ENCODE results near the gene VGLL4.
"Not testable (repeated sequence)": the region's sequence is repeated elsewhere in the genome, so short reads cannot be mapped to it uniquely, and the experiment has no call there.

The VGLL4 gene

GRCh38 chr3:11643605-11644087, at the start of gene VGLL4:
VGLL4 (minus strand) TSS chr3:11643915; CDS start chr3:11643518, 397 bp downstream.
- ATAC-seq (peak; percentile 84), DNase-seq (ENCODE audit: low spot score in 2 of 2) (peak; percentile 51 to 84)
- H3K27ac Mint-ChIP-seq: peak within 1 kb of the TSS; percentile 98
- peaks cover 32% of the 10 kb centered on the region for H3K36me3 Mint-ChIP-seq
- peak within 1 kb of the TSS; percentile 99 for H3K4me3 Mint-ChIP-seq
- H3K4me1 Mint-ChIP-seq: peaks cover 37% of the 10 kb centered on the region
- no peaks in the 10 kb centered on the region for H3K9me3 Mint-ChIP-seq

- H3K4me3 Mint-ChIP-seq: no peak overlapping the region
- H3K9me3 Mint-ChIP-seq: no peaks in the 10 kb centered on the region
- H3K4me1 Mint-ChIP-seq: no peaks in the 10 kb centered on the region
- H3K36me3 Mint-ChIP-seq: no peaks in the 10 kb centered on the region
- no peak overlapping the region for H3K27ac Mint-ChIP-seq
- DNase-seq (ENCODE audit: low spot score in 2 of 2) (no peak), ATAC-seq (no peak)
Observed at GRCh38 chr3:11692532-11692813, 48.8 kb upstream of the VGLL4 start.

DNA sequence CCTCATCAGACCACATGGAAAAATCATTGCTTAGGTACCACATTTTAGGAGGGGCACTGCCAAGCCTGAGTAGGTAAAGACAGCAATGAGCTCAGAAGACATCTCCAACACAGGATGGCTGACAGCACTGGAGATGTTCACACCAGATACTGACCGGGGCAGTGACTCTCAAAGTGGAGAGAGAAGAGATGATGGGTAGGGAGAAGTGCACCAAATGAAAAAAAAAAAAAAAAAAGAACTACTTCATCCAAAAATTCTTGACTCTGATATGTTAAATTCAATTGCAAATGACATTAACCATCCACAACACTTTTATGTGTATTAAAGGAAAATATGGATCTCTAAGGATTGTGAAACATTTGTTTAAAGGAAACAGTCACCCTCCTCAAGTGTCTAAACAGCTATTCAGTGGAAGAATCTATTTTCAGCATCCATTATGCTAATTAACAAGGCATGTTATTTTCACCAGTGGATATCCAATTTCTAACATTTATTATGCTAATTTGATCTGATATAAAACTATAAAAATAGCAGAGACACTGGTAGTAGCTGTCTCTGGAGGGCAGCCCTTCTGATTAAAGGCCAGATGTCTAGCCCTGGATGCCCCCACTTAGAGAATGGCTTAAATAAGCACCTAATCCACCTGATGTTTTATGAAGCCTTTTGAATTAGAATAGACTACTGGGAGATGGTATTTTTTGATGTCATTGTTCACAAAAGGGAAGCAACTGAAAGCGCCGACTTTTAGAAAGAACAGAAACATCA, 48.2 kb upstream of the VGLL4 start:
- no peak overlapping the region for H3K4me3 Mint-ChIP-seq
- ATAC-seq (no peak), DNase-seq (ENCODE audit: low spot score in 2 of 2) (no peak)
- H3K4me1 Mint-ChIP-seq: no peaks in the 10 kb centered on the region
- no peaks in the 10 kb centered on the region for H3K9me3 Mint-ChIP-seq
- H3K27ac Mint-ChIP-seq: no peak overlapping the region
- H3K36me3 Mint-ChIP-seq: no peaks in the 10 kb centered on the region

GRCh38 chr3:11690863-11691766, 47.4 kb upstream of the VGLL4 start:
- DNase-seq (ENCODE audit: low spot score in 2 of 2): no peak
- Mint-ChIP-seq H3K9me3 (no peaks in the 10 kb centered on the region), H3K4me1 (no peaks in the 10 kb centered on the region), H3K4me3 (no peak overlapping the region), H3K27ac (no peak overlapping the region), H3K36me3 (no peaks in the 10 kb centered on the region)
- no peak for ATAC-seq

- H3K4me1 Mint-ChIP-seq: no peaks in the 10 kb centered on the region
- no peak for ATAC-seq
- no peak overlapping the region for H3K27ac Mint-ChIP-seq
- DNase-seq (ENCODE audit: low spot score in 2 of 2): no peak
- H3K36me3 Mint-ChIP-seq: no peaks in the 10 kb centered on the region
- no peak overlapping the region for H3K4me3 Mint-ChIP-seq
- no peaks in the 10 kb centered on the region for H3K9me3 Mint-ChIP-seq
Observed at GRCh38 chr3:11689749-11690148, 46.0 kb upstream of the VGLL4 start.

GRCh38 chr3:11684980-11685379, 41.3 kb upstream of the VGLL4 start:
- DNase-seq (ENCODE audit: low spot score in 2 of 2); ATAC-seq; H3K36me3 Mint-ChIP-seq; H3K4me3 Mint-ChIP-seq; H3K4me1 Mint-ChIP-seq; H3K9me3 Mint-ChIP-seq; H3K27ac Mint-ChIP-seq: not testable (repeated sequence)

DNA sequence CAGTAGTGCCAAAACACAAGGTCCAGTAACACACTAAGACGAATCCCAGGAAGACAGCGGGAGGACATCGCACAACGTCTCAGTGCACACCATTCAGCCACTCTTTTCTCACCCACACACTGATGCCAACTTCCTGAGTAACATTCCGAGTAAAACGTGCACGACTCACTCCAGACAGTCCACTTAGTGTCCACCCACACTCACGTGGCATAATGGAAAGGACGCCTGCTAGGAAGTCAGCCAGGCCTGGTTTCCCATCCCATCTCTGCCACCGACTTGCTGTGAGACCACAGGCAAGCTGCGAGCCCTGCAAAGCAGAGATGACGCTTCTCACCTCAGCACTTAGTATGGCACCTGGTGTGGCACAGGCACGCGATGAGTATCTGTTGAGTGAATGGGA, 36.8 kb upstream of the VGLL4 start:
- no peak overlapping the region for H3K27ac Mint-ChIP-seq
- ATAC-seq: no peak
- H3K4me1 Mint-ChIP-seq: peaks cover 5% of the 10 kb centered on the region
- no peak for DNase-seq (ENCODE audit: low spot score in 2 of 2)
- no peak overlapping the region for H3K4me3 Mint-ChIP-seq
- no peaks in the 10 kb centered on the region for H3K36me3 Mint-ChIP-seq
- no peaks in the 10 kb centered on the region for H3K9me3 Mint-ChIP-seq

GRCh38 chr3:11679964-11680363, 36.2 kb upstream of the VGLL4 start:
- no peak overlapping the region for H3K4me3 Mint-ChIP-seq
- no peaks in the 10 kb centered on the region for H3K36me3 Mint-ChIP-seq
- DNase-seq (ENCODE audit: low spot score in 2 of 2) (no peak), ATAC-seq (no peak)
- no peaks in the 10 kb centered on the region for H3K9me3 Mint-ChIP-seq
- H3K4me1 Mint-ChIP-seq: peaks cover 5% of the 10 kb centered on the region
- H3K27ac Mint-ChIP-seq: no peak overlapping the region

- Mint-ChIP-seq H3K4me3 (no peak overlapping the region), H3K4me1 (no peaks in the 10 kb centered on the region), H3K27ac (no peak overlapping the region), H3K9me3 (no peaks in the 10 kb centered on the region), H3K36me3 (no peaks in the 10 kb centered on the region)
- DNase-seq (ENCODE audit: low spot score in 2 of 2): no peak
- ATAC-seq: no peak
Observed at GRCh38 chr3:11672363-11672762, 28.6 kb upstream of the VGLL4 start.

DNA sequence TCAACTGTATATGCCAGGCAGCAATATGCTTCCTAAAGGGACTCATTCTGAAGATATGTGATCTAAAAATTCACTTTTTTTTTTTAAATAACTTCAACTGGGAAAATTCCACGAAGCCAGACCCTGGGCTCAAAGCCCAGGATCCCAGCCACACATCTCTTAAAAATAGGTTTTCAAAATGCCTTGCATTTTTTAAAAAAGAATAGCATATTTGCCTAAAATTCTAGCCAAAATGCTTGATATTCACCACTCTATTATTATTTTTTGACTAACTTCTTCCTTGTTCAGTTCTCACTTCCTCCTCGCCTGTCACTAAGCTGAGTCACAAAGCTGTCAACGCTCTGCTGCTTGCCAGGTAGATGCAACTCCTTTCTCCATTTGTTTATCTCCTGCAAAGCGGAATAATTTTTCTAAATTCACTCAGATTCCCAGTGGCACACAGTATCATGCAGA, 28.0 kb upstream of the VGLL4 start:
- Mint-ChIP-seq H3K27ac (no peak overlapping the region), H3K36me3 (no peaks in the 10 kb centered on the region), H3K4me3 (no peak overlapping the region), H3K4me1 (no peaks in the 10 kb centered on the region), H3K9me3 (no peaks in the 10 kb centered on the region)
- no peak for DNase-seq (ENCODE audit: low spot score in 2 of 2)
- no peak for ATAC-seq

GRCh38 chr3:11668243-11669235, 24.8 kb upstream of the VGLL4 start:
- no peak overlapping the region for H3K4me3 Mint-ChIP-seq
- no peaks in the 10 kb centered on the region for H3K9me3 Mint-ChIP-seq
- no peak overlapping the region for H3K27ac Mint-ChIP-seq
- H3K4me1 Mint-ChIP-seq: no peaks in the 10 kb centered on the region
- H3K36me3 Mint-ChIP-seq: no peaks in the 10 kb centered on the region
- DNase-seq (ENCODE audit: low spot score in 2 of 2) (no peak), ATAC-seq (no peak)

GRCh38 chr3:11665331-11665730, 21.6 kb upstream of the VGLL4 start:
- ATAC-seq (no peak), DNase-seq (ENCODE audit: low spot score in 2 of 2) (no peak)
- Mint-ChIP-seq H3K4me3 (no peak overlapping the region), H3K9me3 (no peaks in the 10 kb centered on the region), H3K4me1 (no peaks in the 10 kb centered on the region), H3K27ac (no peak overlapping the region), H3K36me3 (no peaks in the 10 kb centered on the region)

DNA sequence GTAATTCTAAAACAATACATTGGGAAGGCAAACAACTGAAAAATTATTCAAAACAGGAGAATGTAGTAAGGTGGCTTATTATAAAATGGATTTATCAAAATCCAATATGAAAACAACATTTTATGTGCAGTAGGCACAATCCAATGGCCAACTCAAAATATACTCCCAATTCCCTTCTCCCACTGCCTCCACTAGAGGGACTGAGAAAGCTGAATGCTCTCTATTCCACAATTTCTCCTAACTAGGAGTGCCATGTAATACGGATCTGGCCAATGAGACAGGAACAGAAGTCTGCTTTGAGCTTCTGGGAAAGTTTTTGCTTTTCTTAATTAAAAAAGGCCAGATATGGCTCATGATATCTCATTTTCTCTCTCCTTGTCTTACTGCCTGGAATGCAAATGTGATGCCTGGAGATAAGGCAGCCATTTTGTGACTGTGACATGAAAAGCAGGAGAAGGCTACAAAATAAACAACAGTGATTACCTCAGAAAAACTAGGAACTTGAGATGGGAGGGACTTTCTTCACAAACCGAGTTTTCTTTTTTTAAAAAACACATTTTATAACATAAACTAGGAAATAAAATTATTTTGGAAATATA, 18.8 kb upstream of the VGLL4 start:
- Mint-ChIP-seq H3K36me3 (no peaks in the 10 kb centered on the region), H3K4me1 (no peaks in the 10 kb centered on the region), H3K27ac (no peak overlapping the region), H3K9me3 (no peaks in the 10 kb centered on the region), H3K4me3 (no peak overlapping the region)
- DNase-seq (ENCODE audit: low spot score in 2 of 2) (no peak), ATAC-seq (no peak)

DNA sequence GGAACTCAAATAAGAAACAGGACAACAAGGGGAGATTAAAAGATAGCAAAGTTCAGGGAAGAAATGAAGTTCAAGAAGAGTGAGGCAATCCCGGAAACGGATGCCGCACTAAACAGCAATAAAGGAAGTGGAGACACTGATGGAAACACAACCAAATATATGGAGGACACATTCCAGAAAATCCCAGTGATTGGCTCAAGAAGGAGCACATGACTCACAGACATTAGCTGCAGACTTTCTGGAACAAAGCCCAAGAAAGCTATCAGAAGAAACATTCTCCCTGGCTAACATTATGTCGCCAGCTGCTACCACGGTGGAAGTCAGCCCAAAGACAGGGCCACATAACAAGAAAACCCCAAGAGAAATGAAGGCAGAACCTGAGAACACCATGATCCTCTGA, 18.1 kb upstream of the VGLL4 start:
- Mint-ChIP-seq H3K4me1 (no peaks in the 10 kb centered on the region), H3K4me3 (no peak overlapping the region), H3K9me3 (no peaks in the 10 kb centered on the region), H3K36me3 (no peaks in the 10 kb centered on the region), H3K27ac (no peak overlapping the region)
- no peak for DNase-seq (ENCODE audit: low spot score in 2 of 2)
- no peak for ATAC-seq

Measured in stimulated activated effector memory CD8-positive, alpha-beta T cell treated with anti-CD3 and anti-CD28 coated beads, Interleukin-12 subunit alpha, Interleukin-12 subunit beta, amount 100 ng/mL, for 72 hours (primary cell).